BE2C (cell line): ENCODE results near the gene RPA3.

ENCODE experiments used
- DNase-seq: peaks from one replicate; pipeline ENCODE4 v3.0.0-alpha.2; 2020
- H3K27me3 ChIP-seq: fragments of 250-450 bp; sonication (Bioruptor Pico); 2 replicates; pipeline ENCODE4 v1.5.1; 2020; ENCODE audit warnings: mild to moderate bottlenecking
- H3K36me3 ChIP-seq: fragments of 250-450 bp; sonication (Bioruptor Pico); 2 replicates; pipeline ENCODE4 v1.5.1; 2020; ENCODE audit warnings: mild to moderate bottlenecking
- H3K4me1 ChIP-seq: fragments of 250-450 bp; sonication (Bioruptor Pico); 2 replicates; pipeline ENCODE4 v1.5.1; 2020
- H3K4me3 ChIP-seq: 2 replicates; pipeline ENCODE4 v1.5.1; 2011; ENCODE audit warnings: low read depth, low read length
- H3K9me3 ChIP-seq: fragments of 250-450 bp; sonication (Bioruptor Pico); 2 replicates; pipeline ENCODE4 v1.5.1; 2020
- TF ChIP-seq, protein P1 (sequence below): IDR thresholded peaks from 2 replicates; pipeline ENCODE4 v1.5.1; 2012; ENCODE audit warnings: mild to moderate bottlenecking, low read depth, low read length

RPA3 gene

DNA sequence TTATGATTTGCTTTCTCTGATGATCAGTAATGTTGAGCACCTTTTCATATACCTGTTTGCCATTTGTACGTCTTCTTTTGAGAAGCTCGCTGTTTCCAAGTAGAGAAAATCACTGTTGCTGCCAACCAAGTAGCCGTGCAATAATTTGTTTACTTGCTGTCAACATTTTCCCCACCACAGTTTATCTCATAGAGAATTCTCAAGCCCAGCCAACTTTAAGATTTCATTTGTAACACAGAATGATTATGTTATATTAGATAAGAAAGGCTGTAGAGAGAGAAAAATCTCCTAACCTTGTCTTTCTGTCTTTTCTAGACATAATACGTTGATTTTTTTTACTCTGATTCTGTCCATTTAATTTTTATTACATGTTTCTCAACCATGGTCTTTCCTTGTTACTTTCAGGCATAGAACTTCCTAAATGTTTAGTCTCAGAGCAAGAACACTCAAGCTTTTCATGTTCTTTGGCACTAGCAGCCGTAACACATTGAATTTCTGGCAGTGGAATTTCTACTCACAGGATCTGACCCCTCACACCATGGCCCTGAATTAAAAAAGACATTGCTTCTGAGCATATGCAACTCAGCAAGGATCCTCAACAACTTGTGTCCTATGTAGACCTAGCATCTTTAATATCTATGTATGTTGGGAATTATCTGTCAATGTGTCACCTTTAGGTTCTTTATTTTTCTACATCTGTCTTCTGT lies 23.1 kb downstream of the RPA3 start:
- Histone ChIP-seq H3K36me3 (no peaks in the 10 kb centered on the region), H3K27me3 (no peaks in the 10 kb centered on the region), H3K4me1 (no peaks in the 10 kb centered on the region), H3K4me3 (no peak overlapping the region), H3K9me3 (no peaks in the 10 kb centered on the region)
- DNase-seq, result no peak
- TF ChIP-seq, protein P1, sequence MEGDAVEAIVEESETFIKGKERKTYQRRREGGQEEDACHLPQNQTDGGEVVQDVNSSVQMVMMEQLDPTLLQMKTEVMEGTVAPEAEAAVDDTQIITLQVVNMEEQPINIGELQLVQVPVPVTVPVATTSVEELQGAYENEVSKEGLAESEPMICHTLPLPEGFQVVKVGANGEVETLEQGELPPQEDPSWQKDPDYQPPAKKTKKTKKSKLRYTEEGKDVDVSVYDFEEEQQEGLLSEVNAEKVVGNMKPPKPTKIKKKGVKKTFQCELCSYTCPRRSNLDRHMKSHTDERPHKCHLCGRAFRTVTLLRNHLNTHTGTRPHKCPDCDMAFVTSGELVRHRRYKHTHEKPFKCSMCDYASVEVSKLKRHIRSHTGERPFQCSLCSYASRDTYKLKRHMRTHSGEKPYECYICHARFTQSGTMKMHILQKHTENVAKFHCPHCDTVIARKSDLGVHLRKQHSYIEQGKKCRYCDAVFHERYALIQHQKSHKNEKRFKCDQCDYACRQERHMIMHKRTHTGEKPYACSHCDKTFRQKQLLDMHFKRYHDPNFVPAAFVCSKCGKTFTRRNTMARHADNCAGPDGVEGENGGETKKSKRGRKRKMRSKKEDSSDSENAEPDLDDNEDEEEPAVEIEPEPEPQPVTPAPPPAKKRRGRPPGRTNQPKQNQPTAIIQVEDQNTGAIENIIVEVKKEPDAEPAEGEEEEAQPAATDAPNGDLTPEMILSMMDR, result no peak

DNA sequence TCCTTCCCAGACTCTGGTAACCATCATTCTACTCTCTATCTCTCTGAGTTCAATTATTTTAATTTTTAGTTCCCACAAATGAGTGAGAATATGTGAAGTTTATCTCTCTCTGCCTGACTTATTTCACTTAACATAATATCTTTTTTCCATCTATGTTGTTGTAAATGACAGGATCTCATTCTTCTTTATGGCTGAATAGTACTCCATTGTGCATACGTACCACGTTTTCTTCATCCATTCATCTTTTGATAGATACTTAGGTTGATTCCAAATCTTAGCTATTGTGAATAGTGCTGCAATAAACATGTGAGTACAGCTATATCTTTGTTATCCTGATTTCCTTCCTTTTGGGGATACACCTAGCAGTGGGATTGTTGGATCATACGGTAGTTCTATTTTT lies 23.9 kb downstream of the RPA3 start:
- no peaks in the 10 kb centered on the region for H3K9me3 ChIP-seq
- TF ChIP-seq, protein P1, result no peak
- DNase-seq, result no peak
- no peak overlapping the region for H3K4me3 ChIP-seq
- no peaks in the 10 kb centered on the region; the same call in 1 of the 2 replicates for H3K4me1 ChIP-seq
- H3K27me3 ChIP-seq, result no peaks in the 10 kb centered on the region
- no peaks in the 10 kb centered on the region for H3K36me3 ChIP-seq

DNA sequence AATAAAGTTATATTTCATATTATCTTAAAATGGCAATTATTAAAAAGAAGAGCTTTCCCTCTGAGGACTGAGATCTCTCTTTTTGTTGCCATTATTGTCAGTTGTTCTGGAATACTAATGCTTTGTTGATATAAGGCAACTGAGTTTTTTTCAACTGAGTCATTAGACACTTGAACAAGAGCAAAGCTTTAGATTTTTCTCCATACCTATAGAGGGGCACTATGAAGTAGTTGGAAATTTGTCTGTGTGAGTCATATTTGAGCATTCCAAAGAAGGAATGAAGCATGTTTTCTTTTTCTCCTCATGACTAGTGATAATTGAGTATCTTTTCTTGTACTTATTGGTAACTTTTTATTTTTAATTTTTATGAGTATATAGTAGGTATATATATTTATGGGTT lies 24.5 kb downstream of the RPA3 start:
- Histone ChIP-seq H3K4me1 (no peaks in the 10 kb centered on the region; the same call in 1 of the 2 replicates), H3K4me3 (no peak overlapping the region), H3K27me3 (no peaks in the 10 kb centered on the region), H3K36me3 (no peaks in the 10 kb centered on the region), H3K9me3 (no peaks in the 10 kb centered on the region)
- DNase-seq, result no peak
- TF ChIP-seq, protein P1, result no peak

DNA sequence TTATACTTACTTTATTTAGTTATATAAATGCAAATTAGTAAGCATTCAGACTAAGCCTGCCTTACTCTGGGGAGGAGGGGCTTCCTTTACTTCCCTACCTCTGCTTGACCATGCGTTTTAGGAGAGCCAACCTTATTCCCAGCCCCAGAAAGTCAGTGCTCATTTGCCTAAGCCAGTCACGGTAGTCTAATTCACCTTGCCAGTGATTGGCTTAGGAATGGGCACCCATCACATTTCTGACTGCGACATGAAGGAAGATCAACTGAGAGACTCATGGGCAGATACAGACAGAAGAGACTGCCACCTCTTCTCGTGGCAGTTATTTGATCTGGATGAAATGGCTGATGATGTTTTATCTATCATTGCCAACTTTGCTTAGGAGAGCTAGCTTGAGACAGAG lies 29.5 kb downstream of the RPA3 start:
- no peaks in the 10 kb centered on the region for H3K9me3 ChIP-seq
- no peak overlapping the region for H3K4me3 ChIP-seq
- no peak for DNase-seq
- H3K4me1 ChIP-seq, result no peaks in the 10 kb centered on the region; the same call in 1 of the 2 replicates
- no peaks in the 10 kb centered on the region for H3K27me3 ChIP-seq
- no peaks in the 10 kb centered on the region for H3K36me3 ChIP-seq
- TF ChIP-seq, protein P1, result no peak

DNA sequence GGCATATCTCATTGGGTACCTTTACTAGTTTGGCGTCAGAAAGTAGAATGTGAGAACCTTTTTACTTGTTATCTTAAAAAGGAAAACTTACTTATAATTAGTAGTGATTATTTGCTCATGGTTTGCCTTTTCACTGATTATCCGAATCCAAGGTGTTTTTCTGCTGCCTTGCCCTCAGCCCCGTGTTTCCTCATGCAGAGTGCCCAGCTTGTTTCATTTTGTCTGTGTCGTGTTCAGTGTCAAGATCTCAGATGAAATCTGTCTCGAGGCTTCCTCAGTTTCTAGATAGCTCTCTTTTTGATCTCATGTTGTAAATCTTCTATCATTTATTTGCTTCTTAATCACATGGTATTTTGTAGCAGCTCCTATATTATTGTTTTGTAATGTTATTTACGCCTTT lies 30.1 kb downstream of the RPA3 start:
- Histone ChIP-seq H3K4me3 (no peak overlapping the region), H3K36me3 (no peaks in the 10 kb centered on the region), H3K27me3 (no peaks in the 10 kb centered on the region), H3K4me1 (no peaks in the 10 kb centered on the region; the same call in 1 of the 2 replicates), H3K9me3 (no peaks in the 10 kb centered on the region)
- TF ChIP-seq, protein P1, result no peak
- no peak for DNase-seq

DNA sequence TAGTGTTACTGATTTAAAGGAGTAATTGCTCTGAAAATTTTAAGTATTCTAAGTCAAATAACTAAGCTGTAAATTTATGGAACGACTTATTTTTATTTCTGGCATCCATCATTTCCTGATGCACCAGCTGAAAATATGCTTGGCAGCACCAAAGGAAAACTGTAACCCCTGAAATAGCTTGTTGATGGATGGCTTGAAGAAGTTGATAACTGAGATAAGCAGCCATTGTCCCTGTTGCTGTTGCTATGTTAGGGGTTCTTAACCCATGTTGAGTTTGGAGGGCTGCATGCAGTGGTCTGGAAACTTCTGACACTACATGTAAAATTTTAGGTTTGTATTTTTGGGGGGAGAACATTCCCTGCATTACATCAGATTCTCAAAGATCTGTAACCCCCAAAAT lies 30.6 kb downstream of the RPA3 start:
- Histone ChIP-seq H3K36me3 (no peaks in the 10 kb centered on the region), H3K9me3 (no peaks in the 10 kb centered on the region), H3K4me3 (no peak overlapping the region), H3K27me3 (no peaks in the 10 kb centered on the region), H3K4me1 (no peaks in the 10 kb centered on the region; the same call in 1 of the 2 replicates)
- DNase-seq, result no peak
- TF ChIP-seq, protein P1, result no peak
